ENCODE results near the gene ERCC8. TPM values are rescaled to one million over a fixed set of nuclear protein-coding genes. Genes with fewer than 3 reads are reported as not detected.
A peak's percentile ranks its signal among the peaks of the same experiment; 100 is the strongest.

Gene ERCC8
- polyA plus RNA-seq, 3 donors = 5.5 to 16.8 (median 10.6) TPM

DNA sequence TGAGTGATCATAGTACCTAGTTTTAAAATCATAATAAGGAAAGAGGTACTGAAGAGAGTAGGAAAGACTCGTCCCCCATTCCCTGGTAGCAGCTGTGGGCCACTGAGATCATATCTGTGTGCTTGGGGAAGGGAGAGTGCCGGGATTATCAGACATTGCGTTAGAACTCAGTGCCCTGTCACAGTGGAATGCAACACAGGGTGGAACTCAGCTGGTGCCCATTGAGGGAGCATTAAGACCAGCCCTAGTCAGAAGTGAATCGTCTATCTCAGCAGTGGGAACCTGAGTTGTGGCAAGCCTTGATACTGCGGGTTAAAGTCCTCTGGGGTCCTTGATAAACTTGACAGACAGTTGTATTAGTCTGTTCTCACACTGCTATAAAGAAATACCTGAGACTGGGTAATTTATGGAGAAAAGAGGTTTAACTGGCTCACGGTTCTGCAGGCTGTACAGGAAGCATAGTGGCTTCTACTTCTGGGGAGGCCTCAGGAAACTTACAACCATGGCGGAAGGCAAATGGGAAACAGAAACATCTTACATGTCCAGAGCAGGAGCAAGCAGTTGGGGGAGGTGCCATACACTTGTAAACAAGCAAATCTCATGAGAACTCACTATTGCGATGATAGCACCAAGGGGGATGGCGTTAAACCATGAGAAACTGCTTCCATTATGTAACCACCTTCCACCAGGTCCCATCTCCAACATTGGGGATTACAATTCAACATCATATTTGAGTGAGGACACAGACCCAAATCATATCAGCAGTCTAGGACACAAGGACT lies 33.3 kb upstream of the ERCC8 start:
- no peak overlapping the region for H3K4me3 Mint-ChIP-seq
- peaks cover 8 to 40% of the 10 kb centered on the region in 2 donors for H3K9me3 ChIP-seq (replicated peaks in 1 of 2; ENCODE audit: control insufficient read depth in 1 of 2, insufficient read depth in 1 of 2, low read length in 2 of 2)
- no peak overlapping the region for H3K4me2 ChIP-seq (replicated peaks; ENCODE audit: extremely low read depth, low read length, poor library complexity, severe bottlenecking)
- 96% methylated on average over 5 of the region's 9 CpGs for WGBS (ENCODE audit: insufficient coverage)
- peak overlapping the region in 1 of 7 donors; percentile 32 for H3K27ac Mint-ChIP-seq
- H3K79me2 ChIP-seq (ENCODE audit: insufficient read depth, low read length) = no peaks in the 10 kb centered on the region
- no peaks in the 10 kb centered on the region for H3K4me1 Mint-ChIP-seq
- peaks cover 10 to 32% (median 23%) of the 10 kb centered on the region in 7 donors for H3K9me3 Mint-ChIP-seq
- no peaks in the 10 kb centered on the region for H3K27me3 ChIP-seq (ENCODE audit: control insufficient read depth in 2 of 2, insufficient read depth in 2 of 2, low read length in 2 of 2)
- no peaks in the 10 kb centered on the region for H3K4me1 ChIP-seq (ENCODE audit: control insufficient read depth in 1 of 2, insufficient read depth in 2 of 2, low read length in 2 of 2)
- TF ChIP-seq, protein P1, sequence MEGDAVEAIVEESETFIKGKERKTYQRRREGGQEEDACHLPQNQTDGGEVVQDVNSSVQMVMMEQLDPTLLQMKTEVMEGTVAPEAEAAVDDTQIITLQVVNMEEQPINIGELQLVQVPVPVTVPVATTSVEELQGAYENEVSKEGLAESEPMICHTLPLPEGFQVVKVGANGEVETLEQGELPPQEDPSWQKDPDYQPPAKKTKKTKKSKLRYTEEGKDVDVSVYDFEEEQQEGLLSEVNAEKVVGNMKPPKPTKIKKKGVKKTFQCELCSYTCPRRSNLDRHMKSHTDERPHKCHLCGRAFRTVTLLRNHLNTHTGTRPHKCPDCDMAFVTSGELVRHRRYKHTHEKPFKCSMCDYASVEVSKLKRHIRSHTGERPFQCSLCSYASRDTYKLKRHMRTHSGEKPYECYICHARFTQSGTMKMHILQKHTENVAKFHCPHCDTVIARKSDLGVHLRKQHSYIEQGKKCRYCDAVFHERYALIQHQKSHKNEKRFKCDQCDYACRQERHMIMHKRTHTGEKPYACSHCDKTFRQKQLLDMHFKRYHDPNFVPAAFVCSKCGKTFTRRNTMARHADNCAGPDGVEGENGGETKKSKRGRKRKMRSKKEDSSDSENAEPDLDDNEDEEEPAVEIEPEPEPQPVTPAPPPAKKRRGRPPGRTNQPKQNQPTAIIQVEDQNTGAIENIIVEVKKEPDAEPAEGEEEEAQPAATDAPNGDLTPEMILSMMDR (IDR thresholded peaks at IDR 0.05) = no peak
- no peaks in the 10 kb centered on the region for H3K36me3 ChIP-seq (replicated peaks in 1 of 2; ENCODE audit: control insufficient read depth in 1 of 2, insufficient read depth in 2 of 2, low read length in 2 of 2)
- H3K9ac ChIP-seq (ENCODE audit: insufficient read depth, low read length, poor library complexity, severe bottlenecking) = no peak overlapping the region
- H3K36me3 Mint-ChIP-seq = peaks cover 1 to 18% of the 10 kb centered on the region in 2 donors
- H3K27me3 Mint-ChIP-seq (ENCODE audit: low read depth in 3 of 3) = no peaks in the 10 kb centered on the region
- H3K4me3 ChIP-seq (replicated peaks in 1 of 3; ENCODE audit: low read depth in 2 of 3, low read length in 3 of 3) = no peak overlapping the region
- no peak for DNase-seq
- H2AFZ ChIP-seq (ENCODE audit: insufficient read depth, low read depth, low read length, poor library complexity, severe bottlenecking) = no peak overlapping the region
- no peak overlapping the region for H3K27ac ChIP-seq (ENCODE audit: low read depth in 1 of 2, low read length in 2 of 2)
- intact Hi-C loops (cut with micrococcal nuclease) = no loop called here
- no peaks in the 10 kb centered on the region for H4K20me1 ChIP-seq (ENCODE audit: insufficient read depth, low read length)

DNA sequence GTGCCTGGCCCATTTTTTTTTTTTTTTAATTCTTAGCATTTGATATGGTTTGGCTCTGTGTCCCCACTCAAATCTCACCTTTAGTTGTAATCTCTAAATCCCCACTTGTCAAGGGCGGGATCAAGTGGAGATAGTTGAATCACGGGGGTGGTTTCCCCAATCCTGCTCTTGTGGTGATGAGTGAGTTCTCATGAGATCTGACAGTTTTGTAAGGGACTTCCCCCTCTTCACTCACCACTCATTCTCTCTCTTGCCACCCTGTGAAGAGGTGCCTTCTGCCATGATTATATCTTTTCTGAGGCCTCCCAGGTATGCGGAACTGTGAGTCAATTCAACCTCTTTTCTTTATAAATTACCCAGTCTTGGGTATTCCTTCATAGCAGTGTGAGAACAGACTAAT lies 27.4 kb upstream of the ERCC8 start:
- H2AFZ ChIP-seq (ENCODE audit: insufficient read depth, low read depth, low read length, poor library complexity, severe bottlenecking) = no peak overlapping the region
- no peak overlapping the region for H3K4me3 ChIP-seq (replicated peaks in 1 of 3; ENCODE audit: low read depth in 2 of 3, low read length in 3 of 3)
- H3K27me3 Mint-ChIP-seq (ENCODE audit: low read depth in 3 of 3) = no peaks in the 10 kb centered on the region
- no peaks in the 10 kb centered on the region for H3K4me1 Mint-ChIP-seq
- no peak overlapping the region for H3K27ac Mint-ChIP-seq
- TF ChIP-seq, protein P1 (IDR thresholded peaks at IDR 0.05) = no peak
- no peak overlapping the region for H3K4me3 Mint-ChIP-seq
- H3K9ac ChIP-seq (ENCODE audit: insufficient read depth, low read length, poor library complexity, severe bottlenecking) = no peak overlapping the region
- H3K79me2 ChIP-seq (ENCODE audit: insufficient read depth, low read length) = no peaks in the 10 kb centered on the region
- H3K9me3 Mint-ChIP-seq = peaks cover 18 to 39% (median 29%) of the 10 kb centered on the region in 7 donors
- H3K36me3 ChIP-seq (replicated peaks in 1 of 2; ENCODE audit: control insufficient read depth in 1 of 2, insufficient read depth in 2 of 2, low read length in 2 of 2) = no peaks in the 10 kb centered on the region
- H3K36me3 Mint-ChIP-seq = peaks cover under 1 to 4% of the 10 kb centered on the region in 2 donors
- intact Hi-C loops (cut with micrococcal nuclease) = no loop called here
- WGBS (ENCODE audit: insufficient coverage) = no CpG with 5 or more reads among the region's 3 CpGs
- H3K27ac ChIP-seq (ENCODE audit: low read depth in 1 of 2, low read length in 2 of 2) = no peak overlapping the region
- no peaks in the 10 kb centered on the region for H3K27me3 ChIP-seq (ENCODE audit: control insufficient read depth in 2 of 2, insufficient read depth in 2 of 2, low read length in 2 of 2)
- H3K4me1 ChIP-seq (ENCODE audit: control insufficient read depth in 1 of 2, insufficient read depth in 2 of 2, low read length in 2 of 2) = no peaks in the 10 kb centered on the region
- H4K20me1 ChIP-seq (ENCODE audit: insufficient read depth, low read length) = no peaks in the 10 kb centered on the region
- DNase-seq = peak in 1 of 3 donors; percentile 15
- H3K4me2 ChIP-seq (replicated peaks; ENCODE audit: extremely low read depth, low read length, poor library complexity, severe bottlenecking) = no peak overlapping the region
- H3K9me3 ChIP-seq (replicated peaks in 1 of 2; ENCODE audit: control insufficient read depth in 1 of 2, insufficient read depth in 1 of 2, low read length in 2 of 2) = peaks cover 12% of the 10 kb centered on the region in 2 donors

All from CD14-positive monocyte (primary cell).